ENCODE measurements around the gene SIPA1. TPM values are rescaled to one million over a fixed set of nuclear protein-coding genes. Genes with fewer than 3 reads are reported as not detected.

The SIPA1 gene
- total and polyA plus RNA-seq, 2 donors: 16.0 to 54.0 TPM

GRCh38 chr11:65649656-65650546 is 12.0 kb downstream of the SIPA1 start:
- 85% methylated on average over 16 of the region's 16 CpGs for WGBS
- Histone ChIP-seq H3K4me3 (ENCODE audit: low read depth, low read length) (no peak overlapping the region), H3K27ac (ENCODE audit: low read depth) (peak overlapping the region; percentile 68), H3K36me3 (ENCODE audit: insufficient read depth) (peaks cover 4% of the 10 kb centered on the region), H3K4me1 (ENCODE audit: insufficient read depth) (no peaks in the 10 kb centered on the region)
- no peak for DNase-seq (ENCODE audit: extremely low spot score)

- H3K36me3 ChIP-seq (ENCODE audit: insufficient read depth): peaks cover 4% of the 10 kb centered on the region
- no peaks in the 10 kb centered on the region for H3K4me1 ChIP-seq (ENCODE audit: insufficient read depth)
- no peak for DNase-seq (ENCODE audit: extremely low spot score)
- WGBS: 64% methylated on average over 20 of the region's 20 CpGs
- no peak overlapping the region for H3K4me3 ChIP-seq (ENCODE audit: low read depth, low read length)
- peak overlapping the region; percentile 68 for H3K27ac ChIP-seq (ENCODE audit: low read depth)
Observed at GRCh38 chr11:65650547-65651338, 12.8 kb downstream of the SIPA1 start.

GRCh38 chr11:65651339-65651588 is 13.4 kb downstream of the SIPA1 start:
- Histone ChIP-seq H3K4me3 (ENCODE audit: low read depth, low read length) (no peak overlapping the region), H3K36me3 (ENCODE audit: insufficient read depth) (peaks cover 3% of the 10 kb centered on the region), H3K27ac (ENCODE audit: low read depth) (peak overlapping the region; percentile 92), H3K4me1 (ENCODE audit: insufficient read depth) (no peaks in the 10 kb centered on the region)
- 93% methylated on average over 3 of the region's 3 CpGs for WGBS
- no peak for DNase-seq (ENCODE audit: extremely low spot score)

GRCh38 chr11:65651589-65652510 is 13.9 kb downstream of the SIPA1 start:
- 20% methylated on average over 28 of the region's 28 CpGs for WGBS

GRCh38 chr11:65652511-65653228 is 14.8 kb downstream of the SIPA1 start:
- under 1% methylated on average over 68 of the region's 68 CpGs for WGBS
- Histone ChIP-seq H3K4me3 (ENCODE audit: low read depth, low read length) (peak overlapping the region; percentile 30), H3K36me3 (ENCODE audit: insufficient read depth) (no peaks in the 10 kb centered on the region), H3K4me1 (ENCODE audit: insufficient read depth) (no peaks in the 10 kb centered on the region), H3K27ac (ENCODE audit: low read depth) (peak overlapping the region; percentile 92)
- DNase-seq (ENCODE audit: extremely low spot score): peak; percentile 85

More at GRCh38 chr11:65651589-65652510, 13.9 kb downstream of the SIPA1 start:
- peak overlapping the region; percentile 92 for H3K27ac ChIP-seq (ENCODE audit: low read depth)
- no peaks in the 10 kb centered on the region for H3K4me1 ChIP-seq (ENCODE audit: insufficient read depth)
- no peak for DNase-seq (ENCODE audit: extremely low spot score)
- no peak overlapping the region for H3K4me3 ChIP-seq (ENCODE audit: low read depth, low read length)
- H3K36me3 ChIP-seq (ENCODE audit: insufficient read depth): no peaks in the 10 kb centered on the region

GRCh38 chr11:65653229-65654225 is 15.6 kb downstream of the SIPA1 start:
- Histone ChIP-seq H3K4me3 (ENCODE audit: low read depth, low read length) (no peak overlapping the region), H3K27ac (ENCODE audit: low read depth) (peak overlapping the region; percentile 92), H3K36me3 (ENCODE audit: insufficient read depth) (no peaks in the 10 kb centered on the region), H3K4me1 (ENCODE audit: insufficient read depth) (no peaks in the 10 kb centered on the region)
- DNase-seq (ENCODE audit: extremely low spot score): no peak
- 51% methylated on average over 12 of the region's 12 CpGs for WGBS

GRCh38 chr11:65654375-65655349 is 16.8 kb downstream of the SIPA1 start:
- DNase-seq (ENCODE audit: extremely low spot score): no peak
- Histone ChIP-seq H3K4me1 (ENCODE audit: insufficient read depth) (no peaks in the 10 kb centered on the region), H3K27ac (ENCODE audit: low read depth) (no peak overlapping the region), H3K4me3 (ENCODE audit: low read depth, low read length) (no peak overlapping the region), H3K36me3 (ENCODE audit: insufficient read depth) (peaks cover 3% of the 10 kb centered on the region)
- 84% methylated on average over 14 of the region's 14 CpGs for WGBS

- no peaks in the 10 kb centered on the region for H3K4me1 ChIP-seq (ENCODE audit: insufficient read depth)
- 87% methylated on average over 16 of the region's 16 CpGs for WGBS
- peaks cover 3% of the 10 kb centered on the region for H3K36me3 ChIP-seq (ENCODE audit: insufficient read depth)
- DNase-seq (ENCODE audit: extremely low spot score): no peak
- H3K27ac ChIP-seq (ENCODE audit: low read depth): no peak overlapping the region
- no peak overlapping the region for H3K4me3 ChIP-seq (ENCODE audit: low read depth, low read length)
Observed at GRCh38 chr11:65655570-65656332, 17.9 kb downstream of the SIPA1 start.

- no peak for DNase-seq (ENCODE audit: extremely low spot score)
- Histone ChIP-seq H3K4me1 (ENCODE audit: insufficient read depth) (no peaks in the 10 kb centered on the region), H3K4me3 (ENCODE audit: low read depth, low read length) (no peak overlapping the region), H3K36me3 (ENCODE audit: insufficient read depth) (peaks cover 3% of the 10 kb centered on the region), H3K27ac (ENCODE audit: low read depth) (no peak overlapping the region)
- WGBS: 90% methylated on average over 7 of the region's 7 CpGs
Observed at GRCh38 chr11:65657426-65657825, 19.5 kb downstream of the SIPA1 start.

- Histone ChIP-seq H3K27ac (ENCODE audit: low read depth) (no peak overlapping the region), H3K4me3 (ENCODE audit: low read depth, low read length) (no peak overlapping the region), H3K36me3 (ENCODE audit: insufficient read depth) (peaks cover 3% of the 10 kb centered on the region), H3K4me1 (ENCODE audit: insufficient read depth) (no peaks in the 10 kb centered on the region)
- DNase-seq (ENCODE audit: extremely low spot score): no peak
- WGBS: 92% methylated on average over 21 of the region's 21 CpGs
Observed at GRCh38 chr11:65658174-65659021, 20.5 kb downstream of the SIPA1 start.

Measured in urinary bladder (tissue), 4 donors.